Measurements from ENCODE around the gene TBX2.
"Not testable (repeated sequence)": the region's sequence is repeated elsewhere in the genome, so short reads cannot be mapped to it uniquely, and the experiment has no call there.

The TBX2 gene

GRCh38 chr17:61436273-61436672, 36.6 kb downstream of the TBX2 start:
- DNase-seq (ENCODE audit: low read depth), result no peak
- no peak overlapping the region for H3K4me3 ChIP-seq (ENCODE audit: low read length)
- TF ChIP-seq CTCF (conservative IDR thresholded peaks at IDR 0.05; ENCODE audit: low read depth, low read length), result no peak

- DNase-seq (ENCODE audit: low read depth), result no peak
- H3K4me3 ChIP-seq (ENCODE audit: low read length), result no peak overlapping the region
- no peak for TF ChIP-seq CTCF (conservative IDR thresholded peaks at IDR 0.05; ENCODE audit: low read depth, low read length)
Observed at GRCh38 chr17:61436995-61437704, 37.5 kb downstream of the TBX2 start.

DNA sequence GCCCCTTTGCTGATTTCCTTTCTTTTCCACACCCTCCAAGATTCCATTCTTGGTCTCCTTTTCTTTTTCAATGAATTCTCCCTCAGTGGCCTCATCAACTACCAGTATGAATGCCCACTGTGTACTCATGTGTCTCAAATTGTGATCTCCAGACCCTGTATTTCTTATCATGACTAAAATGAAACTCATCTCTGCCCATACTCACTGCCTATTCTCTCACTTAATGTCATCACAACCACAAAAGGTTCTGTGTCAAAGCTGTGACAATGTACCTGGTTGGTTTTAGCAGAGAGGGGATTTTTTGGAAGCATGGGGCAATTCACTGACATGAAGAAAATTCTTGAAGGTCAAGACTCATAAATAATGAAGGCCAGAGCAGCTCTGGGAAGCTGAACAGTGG, 41.1 kb downstream of the TBX2 start:
- DNase-seq (ENCODE audit: low read depth), result no peak
- H3K4me3 ChIP-seq (ENCODE audit: low read length), result no peak overlapping the region
- TF ChIP-seq CTCF (conservative IDR thresholded peaks at IDR 0.05; ENCODE audit: low read depth, low read length), result no peak

DNA sequence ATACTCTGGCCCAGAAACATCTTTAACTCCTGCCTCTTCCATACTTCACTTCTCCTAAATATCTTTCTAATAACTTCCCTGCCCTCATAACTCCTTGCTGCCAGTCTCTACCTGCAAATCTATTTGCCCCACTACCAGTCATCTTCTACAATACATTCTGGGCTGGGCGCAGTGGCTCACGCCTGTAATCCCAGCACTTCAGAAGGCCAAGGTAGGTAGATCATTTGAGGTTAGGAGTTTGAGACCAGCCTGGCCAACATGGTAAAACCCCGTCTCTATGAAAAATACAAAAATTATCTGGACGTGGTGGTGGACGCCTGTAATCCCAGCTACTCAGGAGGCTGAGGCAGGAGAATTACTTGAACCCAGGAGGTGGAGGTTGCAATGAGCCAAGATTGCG, 41.9 kb downstream of the TBX2 start:
- not testable (repeated sequence) for H3K4me3 ChIP-seq (ENCODE audit: low read length); DNase-seq (ENCODE audit: low read depth)

GRCh38 chr17:61442136-61442775, 42.6 kb downstream of the TBX2 start:
- TF ChIP-seq CTCF (conservative IDR thresholded peaks at IDR 0.05; ENCODE audit: low read depth, low read length), result no peak
- no peak for DNase-seq (ENCODE audit: low read depth)
- no peak overlapping the region for H3K4me3 ChIP-seq (ENCODE audit: low read length)

- H3K4me3 ChIP-seq (ENCODE audit: low read length), result no peak overlapping the region
- DNase-seq (ENCODE audit: low read depth), result no peak
- no peak for TF ChIP-seq CTCF (conservative IDR thresholded peaks at IDR 0.05; ENCODE audit: low read depth, low read length)
Observed at GRCh38 chr17:61442878-61443474, 43.3 kb downstream of the TBX2 start.

- no peak for DNase-seq (ENCODE audit: low read depth)
- no peak for TF ChIP-seq CTCF (conservative IDR thresholded peaks at IDR 0.05; ENCODE audit: low read depth, low read length)
- no peak overlapping the region for H3K4me3 ChIP-seq (ENCODE audit: low read length)
Observed at GRCh38 chr17:61443475-61443882, 43.8 kb downstream of the TBX2 start.
